ENCODE measurements around the gene DOK5. TPM values are rescaled to one million over a fixed set of nuclear protein-coding genes. Genes with fewer than 3 reads are reported as not detected.

DOK5 gene
- total and polyA plus RNA-seq, 2 of the 8 experiments (the other 6 are each of a cell fraction or from before 2014, with no cell fraction given), result 8.9 to 15.0 TPM

- no peak overlapping the region for H3K14ac ChIP-seq (ENCODE audit: insufficient read length)
- H3K4me2 ChIP-seq (ENCODE audit: insufficient read depth in 1 of 2, low read depth in 2 of 2, low read length in 2 of 2), result no peak overlapping the region
- TF ChIP-seq YY1 (IDR thresholded peaks at IDR 0.05; ENCODE audit: low read depth, low read length) (no peak), JUND (IDR thresholded peaks at IDR 0.05; ENCODE audit: low read length) (no peak), FOSL1 (IDR thresholded peaks at IDR 0.05; ENCODE audit: insufficient read depth, low read depth, low read length) (no peak), EGR1 (IDR thresholded peaks at IDR 0.05; ENCODE audit: borderline replicate concordance, low read depth, low read length) (no peak)
- H2BK120ac ChIP-seq (replicated peaks; ENCODE audit: low read depth, low read length), result no peak overlapping the region
- H4K91ac ChIP-seq (replicated peaks; ENCODE audit: insufficient read length, low read length), result no peak overlapping the region
- WGBS, 2 experiments (ENCODE audit: extremely low coverage in 1 of 2, insufficient coverage in 1 of 2, insufficient read length in 1 of 2, insufficient replicate concordance in 2 of 2, low coverage in 1 of 2, low lambda C conversion rate in 2 of 2, missing lambda C conversion rate in 1 of 2), result 94% methylated on average over 3 of the region's 3 CpGs; no CpG with 5 or more reads in 1 of the 2 experiments
- H3K36me3 ChIP-seq (ENCODE audit: control insufficient read depth in 2 of 4, insufficient read depth in 4 of 4, low read length in 3 of 4), result no peaks in the 10 kb centered on the region
- POLR2A ChIA-PET (ENCODE audit: partially characterized antibody), result no interaction called here
- H3K4ac ChIP-seq (replicated peaks; ENCODE audit: insufficient read length, low read depth, low read length), result no peak overlapping the region
- no peak overlapping the region for H2BK20ac ChIP-seq (ENCODE audit: low read length)
- no peak overlapping the region for H2BK15ac ChIP-seq (ENCODE audit: low read length)
- H4K5ac ChIP-seq (ENCODE audit: insufficient read length, low read depth, low read length), result no peak overlapping the region
- no peak overlapping the region for H3K23ac ChIP-seq (ENCODE audit: insufficient read length)
- H2AFZ ChIP-seq (ENCODE audit: low read length), result no peak overlapping the region
- H3K9me3 ChIP-seq (ENCODE audit: insufficient read depth in 2 of 2, low read depth in 1 of 2, low read length in 1 of 2), result no peaks in the 10 kb centered on the region
- peaks cover 0 to 4% (median 2%) of the 10 kb centered on the region in 4 experiments; a peak in 4 of 7 replicates for H3K4me1 ChIP-seq (replicated peaks in 1 of 4; ENCODE audit: control insufficient read depth in 3 of 4, insufficient read depth in 4 of 4, low read length in 3 of 4)
- no peak overlapping the region for H3K27ac ChIP-seq (ENCODE audit: low read depth, low read length)
- no peaks in the 10 kb centered on the region for H3K27me3 ChIP-seq (replicated peaks in 1 of 4; ENCODE audit: control insufficient read depth in 3 of 4, extremely low read depth in 1 of 4, insufficient read depth in 3 of 4, low read length in 3 of 4)
- no peak overlapping the region for H3K56ac ChIP-seq (replicated peaks; ENCODE audit: insufficient read length, low read depth, low read length)
- no peaks in the 10 kb centered on the region for H3K79me1 ChIP-seq (ENCODE audit: low read depth, low read length)
- H2BK12ac ChIP-seq (ENCODE audit: low read depth, low read length), result no peak overlapping the region
- no peak overlapping the region for H2BK5ac ChIP-seq (ENCODE audit: low read depth, low read length)
- no peaks in the 10 kb centered on the region for H3K79me2 ChIP-seq (ENCODE audit: control insufficient read depth in 1 of 2, insufficient read depth in 2 of 2, low read length in 2 of 2)
- no peak overlapping the region for H3K9ac ChIP-seq (replicated peaks in 1 of 4; ENCODE audit: extremely low read depth in 1 of 4, low read depth in 3 of 4, low read length in 3 of 4)
- H3K23me2 ChIP-seq (ENCODE audit: low read depth, low read length), result no peaks in the 10 kb centered on the region
- CTCF ChIA-PET (ENCODE audit: partially characterized antibody), result no interaction called here
- no peak for DNase-seq (ENCODE audit: low read depth in 1 of 2, low spot score in 2 of 2)
- H3K4me3 ChIP-seq (ENCODE audit: extremely low read depth in 1 of 4, insufficient read depth in 2 of 4, low read depth in 3 of 4, low read length in 4 of 4), result no peak overlapping the region
- no peaks in the 10 kb centered on the region for H4K20me1 ChIP-seq (replicated peaks in 1 of 2; ENCODE audit: control insufficient read depth in 1 of 2, insufficient read depth in 2 of 2, low read length in 2 of 2)
- H2AK5ac ChIP-seq (ENCODE audit: low read depth, low read length), result no peak overlapping the region
- no peak overlapping the region for H3K18ac ChIP-seq (ENCODE audit: extremely low read depth, low read length)
- no peak overlapping the region for H4K8ac ChIP-seq (ENCODE audit: extremely low read depth, insufficient read depth, low read length)
- FAIRE-seq, result no peak
Observed at GRCh38 chr20:54619682-54620081, 144.3 kb downstream of the DOK5 start.
